K562 (cell line): ENCODE results near the gene BRWD1. TPM values are rescaled to one million over a fixed set of nuclear protein-coding genes. Genes with fewer than 3 reads are reported as not detected.
A peak's percentile ranks its signal among the peaks of the same experiment; 100 is the strongest.
"Not testable (repeated sequence)": the region's sequence is repeated elsewhere in the genome, so short reads cannot be mapped to it uniquely, and the experiment has no call there.

Experiments
- ATAC-seq: fragments of 200-7000 bp; cut with Tn5 transposase; 3 replicates; pipeline ENCODE4 v1.9.1; 2020; ENCODE audit warnings: moderate library complexity
- BruUV-seq: library from RNA; stranded (reverse); fragments of 400-500 nt; replicated peaks from 2 replicates; lab custom pipeline; 2021; lab: Mats Ljungman, UMichigan
- CTCF ChIA-PET: fragments of 300-600 bp; formaldehyde crosslinking; extraction: SDS; loops from one replicate; lab custom pipeline; 2021; ENCODE audit warnings: low intra/inter-chr PET ratio; lab: Yijun Ruan, JAX
- POLR2A ChIA-PET: fragments of 300-600, 350-650 bp; sonication (Branson Sonifier 250); formaldehyde crosslinking; extraction: SDS; loops from one replicate; lab custom pipeline; 2021; ENCODE audit warnings: antibody characterized with exemption, inconsistent platforms; lab: Yijun Ruan, JAX
- DNase-seq, 4 experiments: peaks; one replicate each; pipeline versions ENCODE4 v3.0.0 to v3.0.0-alpha.2; 2011 to 2018; ENCODE audit warnings: low spot score in 3 of 4, mixed read lengths in 3 of 4; ENCODE audit errors: extremely low read depth in 1 of 4
- FAIRE-seq: peaks from 2 replicates; lab custom pipeline; 2011; peaks lifted over from hg19 to GRCh38; lab: Jason Lieb, UNC
- H2AFZ ChIP-seq: 2 replicates; pipeline ENCODE4 v1.6.0; 2011; ENCODE audit warnings: low read depth, low read length, control low read depth, inconsistent platforms
- H3K27ac ChIP-seq: fragments of 200-600 bp; 3 replicates; pipeline ENCODE4 v1.8.0; 2011; ENCODE audit warnings: low read depth, mild to moderate bottlenecking, control low read depth, inconsistent platforms, low read length, moderate library complexity, mixed read lengths; ENCODE audit errors: extremely low read depth
- H3K27me3 ChIP-seq, 2 experiments: fragments of 300-600 bp in 1 of 2; 2 replicates in 1 of 2; 3 replicates in 1 of 2; pipeline versions ENCODE4 v1.6.0 to v1.8.0; 2011; ENCODE audit warnings: inconsistent platforms in 2 of 2, low read length in 2 of 2, mild to moderate bottlenecking in 1 of 2, mixed read lengths in 1 of 2, moderate library complexity in 1 of 2; ENCODE audit not compliant: control insufficient read depth in 2 of 2, insufficient read depth in 2 of 2
- H3K36me3 ChIP-seq: fragments of 300-600 bp; 3 replicates; pipeline ENCODE4 v1.8.0; 2011; ENCODE audit warnings: mild to moderate bottlenecking, low read length, inconsistent platforms; ENCODE audit not compliant: control insufficient read depth, insufficient read depth
- H3K4me1 ChIP-seq, 2 experiments: fragments of 200-600 bp in 1 of 2; replicated peaks in 1 of 2; 2 replicates in 1 of 2; 3 replicates in 1 of 2; pipeline versions ENCODE4 v1.5.1 to v1.8.0; 2011; ENCODE audit warnings: inconsistent platforms in 2 of 2, low read length in 2 of 2, mild to moderate bottlenecking in 1 of 2, mixed read lengths in 1 of 2, moderate library complexity in 1 of 2; ENCODE audit not compliant: control insufficient read depth in 2 of 2, insufficient read depth in 2 of 2
- H3K4me2 ChIP-seq: 2 replicates; pipeline ENCODE4 v1.6.1; 2011; ENCODE audit warnings: low read length, control low read depth, inconsistent platforms, mixed read lengths; ENCODE audit not compliant: insufficient read depth
- H3K4me3 ChIP-seq: fragments of 200-600 bp; sonication (generic), shearing (Covaris generic); 2 replicates; pipeline ENCODE4 v1.5.1; 2016; ENCODE audit warnings: control low read depth, inconsistent platforms
- H3K79me2 ChIP-seq: fragments of 200-600 bp; 3 replicates; pipeline ENCODE4 v1.8.0; 2011; ENCODE audit warnings: low read length, inconsistent platforms; ENCODE audit not compliant: control insufficient read depth, insufficient read depth
- H3K9ac ChIP-seq, 2 experiments: 2 replicates each; pipeline versions ENCODE4 v1.6.0 to v1.6.1; 2011; ENCODE audit warnings: low read depth in 2 of 2, low read length in 2 of 2, control low read depth in 1 of 2, inconsistent platforms in 1 of 2, mild to moderate bottlenecking in 1 of 2, mixed read lengths in 1 of 2; ENCODE audit not compliant: insufficient read depth in 1 of 2
- H3K9me1 ChIP-seq: one replicate; pipeline ENCODE4 v1.6.0; 2011; ENCODE audit warnings: inconsistent platforms, mild to moderate bottlenecking, low read length, moderate library complexity; ENCODE audit not compliant: control insufficient read depth, insufficient read depth
- H3K9me3 ChIP-seq: replicated peaks from 2 replicates; pipeline ENCODE4 v1.5.1; 2011; ENCODE audit warnings: low read depth, low read length, inconsistent platforms; ENCODE audit not compliant: control insufficient read depth, insufficient read depth
- H4K20me1 ChIP-seq: replicated peaks from 2 replicates; pipeline ENCODE4 v1.6.1; 2011; ENCODE audit warnings: low read length, inconsistent platforms, mixed read lengths; ENCODE audit not compliant: control insufficient read depth, insufficient read depth
- MAFF ChIP-seq: IDR thresholded peaks from 2 replicates; pipeline ENCODE4 v1.6.1; 2012; ENCODE audit warnings: low read length, improper control_type of control experiment
- STAT6 ChIP-seq: sonication (generic); formaldehyde crosslinking; IDR thresholded peaks from 2 replicates; pipeline ENCODE4 v1.8.1; 2023; ENCODE audit warnings: mild to moderate bottlenecking, missing genetic modification reagents
- ZBTB1 ChIP-seq: sonication (generic); formaldehyde crosslinking; IDR thresholded peaks from 2 replicates; pipeline ENCODE4 v1.8.1; 2023; ENCODE audit warnings: missing genetic modification reagents, low read depth, mild to moderate bottlenecking, borderline replicate concordance
- WGBS: fragments of 100-300 bp; shearing (Covaris generic); methylation state at CpG from one replicate; pipeline ENCODE4 v1.1.6; 2016; ENCODE audit warnings: low coverage, mixed read lengths; ENCODE audit not compliant: insufficient coverage; ENCODE audit errors: missing lambda C conversion rate; 5-methylcytosine and 5-hydroxymethylcytosine counted together
- in situ Hi-C: fragments of 300-500 bp; cut with MboI; formaldehyde crosslinking; loops from 4 replicates; pipeline ENCODE4 v1.15.0; 2018; ENCODE audit warnings: inconsistent platforms, mixed read lengths
- intact Hi-C: fragments of 100-400 bp; cut with micrococcal nuclease; formaldehyde crosslinking; loops from 2 replicates; pipeline ENCODE4 v1.14.2; 2022
- polyA plus RNA-seq, 8 experiments: library from polyadenylated mRNA; depleted of rRNA in 4 of 8; stranded (reverse) in 5 of 8; unstranded in 3 of 8; fragments of >200 nt; fragmentation: Nextera tagmentation in 2 of 8; fragmentation: Illumina TruSeq in 1 of 8; extraction: Ambion mirVana in 2 of 8; extraction: Trizol in 1 of 8; gene quantifications; 2 replicates each; pipeline versions ENCODE4 v1.2.1 to v1.2.3, GENCODE V29; 2011 to 2014; ENCODE audit warnings: inconsistent platforms in 1 of 8, missing spikeins in 1 of 8
- total RNA-seq, 7 experiments: library from RNA; depleted of rRNA in 6 of 7; stranded (reverse); fragments of >200 nt in 6 of 7; fragmentation: Illumina TruSeq in 2 of 7; extraction: Trizol in 2 of 7; gene quantifications; 2 replicates each; pipeline versions ENCODE4 v1.2.1 to v1.2.3, GENCODE V29; 2011 to 2021; ENCODE audit warnings: low replicate concordance in 1 of 7
- TF ChIP-seq, protein P1 (sequence below): fragments of 450-650 bp; IDR thresholded peaks from 2 replicates; pipeline ENCODE4 v1.6.1; 2018; ENCODE audit warnings: mild to moderate bottlenecking, low read depth; ENCODE audit not compliant: partially characterized antibody

BRWD1 gene
- total and polyA plus RNA-seq, 9 of the 15 experiments (the other 6 are each of a cell fraction or from before 2014, with no cell fraction given): 10.1 to 60.2 (median 34.1) TPM

DNA sequence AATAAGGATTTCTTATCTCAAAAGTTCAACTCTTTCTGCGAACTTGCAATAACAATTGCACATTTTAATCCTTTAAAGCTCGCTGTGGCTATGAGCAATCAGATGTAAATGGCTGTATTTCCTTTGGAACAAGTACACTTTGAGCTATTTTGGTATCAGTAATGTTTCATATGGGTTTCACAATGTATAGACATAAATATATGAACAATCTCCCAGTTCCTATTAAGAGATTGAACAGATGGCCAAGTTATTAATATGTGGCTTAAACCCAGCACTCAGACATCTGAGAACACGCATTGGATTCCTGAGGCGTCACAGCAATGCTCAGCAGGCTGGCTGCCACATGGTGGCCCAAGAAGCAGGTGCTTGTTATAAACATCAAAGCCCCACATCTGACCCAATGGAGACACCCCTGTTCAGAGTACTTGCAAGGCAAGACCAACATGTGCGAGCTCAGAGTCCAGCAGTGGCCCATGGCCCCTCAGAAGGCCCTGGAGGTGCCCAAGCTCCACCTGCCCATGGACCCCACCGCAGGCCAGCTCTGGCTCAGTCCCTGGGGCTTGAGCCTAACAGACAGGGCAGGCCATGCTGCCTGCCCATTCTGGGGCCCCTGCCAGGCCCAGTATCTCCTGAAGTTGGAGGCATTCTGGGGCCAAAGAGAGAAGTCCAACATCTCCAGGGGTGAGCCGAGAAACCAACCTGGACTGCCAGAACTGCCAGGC is 153.9 kb downstream of the BRWD1 start:
- DNase-seq: no peak
- H3K4me1 ChIP-seq: no peaks in the 10 kb centered on the region
- FAIRE-seq: no peak
- intact Hi-C loops: no loop called here
- H3K9ac ChIP-seq: no peak overlapping the region
- BruUV-seq: no TSS peak
- H3K79me2 ChIP-seq: no peaks in the 10 kb centered on the region
- POLR2A ChIA-PET: no interaction called here
- no peak overlapping the region for H3K27ac ChIP-seq
- H3K4me2 ChIP-seq: no peak overlapping the region
- H2AFZ ChIP-seq: no peak overlapping the region
- in situ Hi-C loops: no loop called here
- H3K27me3 ChIP-seq: peaks cover 0 to 13% of the 10 kb centered on the region in 2 experiments; a peak in 2 of 5 replicates
- no peaks in the 10 kb centered on the region for H4K20me1 ChIP-seq
- H3K9me3 ChIP-seq: no peaks in the 10 kb centered on the region
- H3K9me1 ChIP-seq: no peaks in the 10 kb centered on the region
- TF ChIP-seq, protein P1, sequence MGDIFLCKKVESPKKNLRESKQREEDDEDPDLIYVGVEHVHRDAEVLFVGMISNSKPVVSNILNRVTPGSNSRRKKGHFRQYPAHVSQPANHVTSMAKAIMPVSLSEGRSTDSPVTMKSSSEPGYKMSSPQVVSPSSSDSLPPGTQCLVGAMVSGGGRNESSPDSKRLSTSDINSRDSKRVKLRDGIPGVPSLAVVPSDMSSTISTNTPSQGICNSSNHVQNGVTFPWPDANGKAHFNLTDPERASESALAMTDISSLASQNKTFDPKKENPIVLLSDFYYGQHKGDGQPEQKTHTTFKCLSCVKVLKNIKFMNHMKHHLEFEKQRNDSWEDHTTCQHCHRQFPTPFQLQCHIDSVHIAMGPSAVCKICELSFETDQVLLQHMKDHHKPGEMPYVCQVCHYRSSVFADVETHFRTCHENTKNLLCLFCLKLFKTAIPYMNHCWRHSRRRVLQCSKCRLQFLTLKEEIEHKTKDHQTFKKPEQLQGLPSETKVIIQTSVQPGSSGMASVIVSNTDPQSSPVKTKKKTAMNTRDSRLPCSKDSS: no peak
- TF ChIP-seq STAT6 (CRISPR knock-in tag) (no peak), ZBTB1 (CRISPR knock-in tag) (no peak), MAFF (no peak)
- CTCF ChIA-PET: no interaction called here
- H3K36me3 ChIP-seq: no peaks in the 10 kb centered on the region
- peak; percentile 49 for ATAC-seq
- H3K4me3 ChIP-seq: no peak overlapping the region
- WGBS: 17% methylated on average over 7 of the region's 7 CpGs

DNA sequence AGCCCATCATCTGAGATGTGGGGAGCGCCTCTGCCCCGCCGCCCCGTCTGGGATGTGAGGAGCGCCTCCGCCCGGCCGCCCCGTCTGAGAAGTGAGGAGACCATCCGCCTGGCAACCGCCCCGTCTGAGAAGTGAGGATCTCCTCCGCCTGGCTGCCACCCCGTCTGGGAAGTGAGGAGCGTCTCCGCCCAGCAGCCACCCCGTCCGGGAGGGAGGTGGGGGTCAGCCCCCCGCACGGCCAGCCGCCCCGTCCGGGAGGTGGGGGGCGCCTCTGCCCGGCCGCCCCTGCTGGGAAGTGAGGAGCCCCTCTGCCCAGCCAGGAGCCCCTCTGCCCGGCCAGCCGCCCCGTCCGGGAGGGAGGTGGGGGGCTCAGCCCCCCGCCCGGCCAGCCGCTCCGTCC is 156.2 kb downstream of the BRWD1 start:
- CTCF ChIA-PET, H3K79me2 ChIP-seq, H3K4me3 ChIP-seq, H3K4me1 ChIP-seq, H3K4me2 ChIP-seq, BruUV-seq, H4K20me1 ChIP-seq, POLR2A ChIA-PET, FAIRE-seq, H3K36me3 ChIP-seq, H3K27ac ChIP-seq, ATAC-seq, in situ Hi-C loops, H2AFZ ChIP-seq, H3K9me3 ChIP-seq, intact Hi-C loops, H3K9ac ChIP-seq, DNase-seq, H3K9me1 ChIP-seq: not testable (repeated sequence)
- peaks cover 0 to 13% of the 10 kb centered on the region in 2 experiments; a peak in 2 of 5 replicates for H3K27me3 ChIP-seq
- 74% methylated on average over 15 of the region's 34 CpGs for WGBS
